AG09319 (cell line): ENCODE measurements around the gene RAP1GAP2.
"Not testable (repeated sequence)": the region's sequence is repeated elsewhere in the genome, so short reads cannot be mapped to it uniquely, and the experiment has no call there.

Source experiments
- DNase-seq: peaks from one replicate; pipeline ENCODE4 v3.0.0-alpha.2; 2010; ENCODE audit warnings: low read depth; ENCODE audit errors: extremely low read depth
- CTCF ChIP-seq: IDR thresholded peaks from 2 replicates; pipeline ENCODE4 v1.5.1; 2011; ENCODE audit warnings: low read depth, mild to moderate bottlenecking, inconsistent platforms, low read length, moderate library complexity

Gene RAP1GAP2

GRCh38 chr17:3027786-3028532, 231.7 kb downstream of the RAP1GAP2 start:
- no peak for TF ChIP-seq CTCF
- no peak for DNase-seq

- no peak for DNase-seq
- TF ChIP-seq CTCF, result no peak
Measured at GRCh38 chr17:3029213-3029913, 233.1 kb downstream of the RAP1GAP2 start.

- no peak for DNase-seq
- no peak for TF ChIP-seq CTCF
Measured at GRCh38 chr17:3030096-3030495, 233.9 kb downstream of the RAP1GAP2 start.

- DNase-seq, result not testable (repeated sequence)
Measured at GRCh38 chr17:3030852-3031470, 234.7 kb downstream of the RAP1GAP2 start.

- DNase-seq, result no peak
- TF ChIP-seq CTCF, result no peak
Measured at GRCh38 chr17:3032258-3033247, 236.3 kb downstream of the RAP1GAP2 start.

- TF ChIP-seq CTCF, result no peak
- no peak for DNase-seq
Measured at GRCh38 chr17:3033248-3033640, 237.0 kb downstream of the RAP1GAP2 start.
